ENCODE results near the gene TEC.

The TEC gene

DNA sequence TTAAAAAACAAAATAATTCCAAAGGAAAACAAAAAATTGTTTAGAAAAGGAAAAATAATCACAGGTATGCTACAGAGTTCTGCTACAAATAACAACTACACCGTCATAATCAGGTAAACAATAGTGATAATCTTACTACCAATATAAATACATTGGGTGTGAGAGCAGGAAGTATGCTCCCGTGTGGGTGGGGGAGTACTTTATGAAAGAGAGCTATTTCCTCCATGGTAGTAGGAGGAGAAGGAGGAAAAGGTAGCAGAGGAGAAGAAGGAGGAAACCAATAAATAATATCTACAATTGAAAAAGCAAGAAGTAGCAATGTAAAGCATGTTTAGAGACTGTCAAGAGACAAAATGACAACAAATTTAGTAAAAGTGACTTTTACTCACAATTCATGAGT lies 35.1 kb downstream of the TEC start:
- TF ChIP-seq, protein P1, sequence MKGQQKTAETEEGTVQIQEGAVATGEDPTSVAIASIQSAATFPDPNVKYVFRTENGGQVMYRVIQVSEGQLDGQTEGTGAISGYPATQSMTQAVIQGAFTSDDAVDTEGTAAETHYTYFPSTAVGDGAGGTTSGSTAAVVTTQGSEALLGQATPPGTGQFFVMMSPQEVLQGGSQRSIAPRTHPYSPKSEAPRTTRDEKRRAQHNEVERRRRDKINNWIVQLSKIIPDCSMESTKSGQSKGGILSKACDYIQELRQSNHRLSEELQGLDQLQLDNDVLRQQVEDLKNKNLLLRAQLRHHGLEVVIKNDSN (IDR thresholded peaks at IDR 0.05), result no peak
- no peak for TF ChIP-seq CREB1 (IDR thresholded peaks at IDR 0.05; ENCODE audit: low read depth)

DNA sequence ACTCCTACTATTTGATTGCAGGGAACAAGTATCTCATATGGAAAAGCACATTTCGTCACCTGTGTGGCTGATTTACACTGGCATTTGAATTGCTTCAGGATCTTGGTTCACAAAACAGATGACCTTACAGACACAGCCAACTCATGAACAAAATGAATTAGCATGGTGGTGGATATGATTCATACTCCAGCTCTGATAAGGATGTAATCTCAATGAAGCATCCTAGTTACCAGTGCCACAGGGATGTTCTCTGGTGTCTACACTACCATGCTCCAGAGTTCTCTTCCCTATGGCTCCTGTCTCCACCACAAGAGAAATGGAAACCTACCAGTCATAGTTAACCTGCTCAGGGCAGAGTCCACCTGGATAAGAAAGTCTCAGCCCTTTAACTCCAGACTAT lies 40.7 kb downstream of the TEC start:
- TF ChIP-seq EP300 (IDR thresholded peaks at IDR 0.05; ENCODE audit: borderline replicate concordance) (no peak), TEAD4 (IDR thresholded peaks at IDR 0.05) (no peak), FOXM1 (IDR thresholded peaks at IDR 0.05; ENCODE audit: borderline replicate concordance, low read depth) (no peak), EGR1 (IDR thresholded peaks at IDR 0.05) (no peak), YY1 (IDR thresholded peaks at IDR 0.05; ENCODE audit: low read depth) (no peak), CEBPB (IDR thresholded peaks at IDR 0.05) (no peak), CREB1 (IDR thresholded peaks at IDR 0.05; ENCODE audit: low read depth) (no peak)
- TF ChIP-seq, protein P1 (IDR thresholded peaks at IDR 0.05), result no peak

DNA sequence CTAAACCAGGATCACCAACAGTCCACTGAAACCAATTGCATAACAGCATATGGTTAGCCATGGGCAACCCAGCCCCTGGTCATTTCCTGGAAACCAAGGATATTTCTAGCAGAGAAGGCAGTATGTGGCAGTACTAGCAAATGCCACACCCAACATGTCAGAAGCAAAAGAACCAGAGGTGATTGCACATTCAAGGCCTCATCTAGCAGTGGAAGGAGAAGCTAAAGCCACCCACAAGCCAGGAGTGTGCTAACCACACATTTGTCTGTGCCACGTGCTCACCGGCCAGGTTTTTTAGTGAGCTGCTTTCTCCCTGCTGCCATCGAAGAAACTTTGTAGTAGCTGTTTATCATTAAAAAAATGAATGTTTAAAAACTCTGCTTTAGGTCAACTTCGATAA lies 42.0 kb downstream of the TEC start:
- TF ChIP-seq, protein P1 (IDR thresholded peaks at IDR 0.05), result no peak
- no peak for TF ChIP-seq FOXM1 (IDR thresholded peaks at IDR 0.05; ENCODE audit: borderline replicate concordance, low read depth)
- TF ChIP-seq TAF1 (IDR thresholded peaks at IDR 0.05; ENCODE audit: low read depth), result no peak
- no peak for TF ChIP-seq ZBTB7A (IDR thresholded peaks at IDR 0.05; ENCODE audit: low read depth)
- no peak for TF ChIP-seq RAD21 (IDR thresholded peaks at IDR 0.05; ENCODE audit: low read depth)
- TF ChIP-seq NFIC (IDR thresholded peaks at IDR 0.05), result no peak
- TF ChIP-seq TEAD4 (IDR thresholded peaks at IDR 0.05), result no peak
- TF ChIP-seq YY1 (IDR thresholded peaks at IDR 0.05; ENCODE audit: low read depth), result no peak
- TF ChIP-seq EP300 (IDR thresholded peaks at IDR 0.05; ENCODE audit: borderline replicate concordance), result no peak
- no peak for TF ChIP-seq CREB1 (IDR thresholded peaks at IDR 0.05; ENCODE audit: low read depth)
- TF ChIP-seq, protein P2, sequence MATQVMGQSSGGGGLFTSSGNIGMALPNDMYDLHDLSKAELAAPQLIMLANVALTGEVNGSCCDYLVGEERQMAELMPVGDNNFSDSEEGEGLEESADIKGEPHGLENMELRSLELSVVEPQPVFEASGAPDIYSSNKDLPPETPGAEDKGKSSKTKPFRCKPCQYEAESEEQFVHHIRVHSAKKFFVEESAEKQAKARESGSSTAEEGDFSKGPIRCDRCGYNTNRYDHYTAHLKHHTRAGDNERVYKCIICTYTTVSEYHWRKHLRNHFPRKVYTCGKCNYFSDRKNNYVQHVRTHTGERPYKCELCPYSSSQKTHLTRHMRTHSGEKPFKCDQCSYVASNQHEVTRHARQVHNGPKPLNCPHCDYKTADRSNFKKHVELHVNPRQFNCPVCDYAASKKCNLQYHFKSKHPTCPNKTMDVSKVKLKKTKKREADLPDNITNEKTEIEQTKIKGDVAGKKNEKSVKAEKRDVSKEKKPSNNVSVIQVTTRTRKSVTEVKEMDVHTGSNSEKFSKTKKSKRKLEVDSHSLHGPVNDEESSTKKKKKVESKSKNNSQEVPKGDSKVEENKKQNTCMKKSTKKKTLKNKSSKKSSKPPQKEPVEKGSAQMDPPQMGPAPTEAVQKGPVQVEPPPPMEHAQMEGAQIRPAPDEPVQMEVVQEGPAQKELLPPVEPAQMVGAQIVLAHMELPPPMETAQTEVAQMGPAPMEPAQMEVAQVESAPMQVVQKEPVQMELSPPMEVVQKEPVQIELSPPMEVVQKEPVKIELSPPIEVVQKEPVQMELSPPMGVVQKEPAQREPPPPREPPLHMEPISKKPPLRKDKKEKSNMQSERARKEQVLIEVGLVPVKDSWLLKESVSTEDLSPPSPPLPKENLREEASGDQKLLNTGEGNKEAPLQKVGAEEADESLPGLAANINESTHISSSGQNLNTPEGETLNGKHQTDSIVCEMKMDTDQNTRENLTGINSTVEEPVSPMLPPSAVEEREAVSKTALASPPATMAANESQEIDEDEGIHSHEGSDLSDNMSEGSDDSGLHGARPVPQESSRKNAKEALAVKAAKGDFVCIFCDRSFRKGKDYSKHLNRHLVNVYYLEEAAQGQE (IDR thresholded peaks at IDR 0.05; ENCODE audit: low read depth), result no peak
- TF ChIP-seq TCF12 (IDR thresholded peaks at IDR 0.05; ENCODE audit: low read depth), result no peak
- no peak for TF ChIP-seq EGR1 (IDR thresholded peaks at IDR 0.05)
- TF ChIP-seq CEBPB (IDR thresholded peaks at IDR 0.05), result no peak

DNA sequence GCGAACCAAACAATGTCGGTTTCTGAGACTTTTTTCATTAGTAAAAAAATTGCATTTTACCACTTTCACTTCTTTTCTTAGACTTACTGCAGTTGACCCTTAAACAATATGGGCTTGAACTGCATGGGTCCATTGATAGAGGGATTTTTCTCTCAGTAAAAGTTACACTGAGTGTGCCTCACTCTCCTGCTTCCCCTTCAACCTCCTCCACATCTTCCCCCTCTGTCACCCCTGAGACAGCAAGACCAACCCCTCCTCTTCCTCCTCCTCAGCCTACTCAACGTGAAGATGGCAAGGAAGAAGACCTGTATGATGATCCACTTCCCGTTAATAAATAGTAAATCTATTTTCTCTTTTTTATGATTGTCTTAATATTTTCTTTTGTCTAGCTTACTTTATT lies 43.4 kb downstream of the TEC start:
- TF ChIP-seq EGR1 (IDR thresholded peaks at IDR 0.05) (no peak), EP300 (IDR thresholded peaks at IDR 0.05; ENCODE audit: borderline replicate concordance) (no peak), TEAD4 (IDR thresholded peaks at IDR 0.05) (no peak), ZBTB7A (IDR thresholded peaks at IDR 0.05; ENCODE audit: low read depth) (no peak), YY1 (IDR thresholded peaks at IDR 0.05; ENCODE audit: low read depth) (no peak), CREB1 (IDR thresholded peaks at IDR 0.05; ENCODE audit: low read depth) (no peak), TAF1 (IDR thresholded peaks at IDR 0.05; ENCODE audit: low read depth) (no peak), FOXM1 (IDR thresholded peaks at IDR 0.05; ENCODE audit: borderline replicate concordance, low read depth) (no peak), TCF12 (IDR thresholded peaks at IDR 0.05; ENCODE audit: low read depth) (no peak), NFIC (IDR thresholded peaks at IDR 0.05) (no peak), RAD21 (IDR thresholded peaks at IDR 0.05; ENCODE audit: low read depth) (no peak), CEBPB (IDR thresholded peaks at IDR 0.05) (no peak)
- TF ChIP-seq, protein P2 (IDR thresholded peaks at IDR 0.05; ENCODE audit: low read depth), result no peak
- TF ChIP-seq, protein P1 (IDR thresholded peaks at IDR 0.05), result no peak
- TF ChIP-seq, protein P3, sequence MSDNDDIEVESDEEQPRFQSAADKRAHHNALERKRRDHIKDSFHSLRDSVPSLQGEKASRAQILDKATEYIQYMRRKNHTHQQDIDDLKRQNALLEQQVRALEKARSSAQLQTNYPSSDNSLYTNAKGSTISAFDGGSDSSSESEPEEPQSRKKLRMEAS (IDR thresholded peaks at IDR 0.05), result no peak

DNA sequence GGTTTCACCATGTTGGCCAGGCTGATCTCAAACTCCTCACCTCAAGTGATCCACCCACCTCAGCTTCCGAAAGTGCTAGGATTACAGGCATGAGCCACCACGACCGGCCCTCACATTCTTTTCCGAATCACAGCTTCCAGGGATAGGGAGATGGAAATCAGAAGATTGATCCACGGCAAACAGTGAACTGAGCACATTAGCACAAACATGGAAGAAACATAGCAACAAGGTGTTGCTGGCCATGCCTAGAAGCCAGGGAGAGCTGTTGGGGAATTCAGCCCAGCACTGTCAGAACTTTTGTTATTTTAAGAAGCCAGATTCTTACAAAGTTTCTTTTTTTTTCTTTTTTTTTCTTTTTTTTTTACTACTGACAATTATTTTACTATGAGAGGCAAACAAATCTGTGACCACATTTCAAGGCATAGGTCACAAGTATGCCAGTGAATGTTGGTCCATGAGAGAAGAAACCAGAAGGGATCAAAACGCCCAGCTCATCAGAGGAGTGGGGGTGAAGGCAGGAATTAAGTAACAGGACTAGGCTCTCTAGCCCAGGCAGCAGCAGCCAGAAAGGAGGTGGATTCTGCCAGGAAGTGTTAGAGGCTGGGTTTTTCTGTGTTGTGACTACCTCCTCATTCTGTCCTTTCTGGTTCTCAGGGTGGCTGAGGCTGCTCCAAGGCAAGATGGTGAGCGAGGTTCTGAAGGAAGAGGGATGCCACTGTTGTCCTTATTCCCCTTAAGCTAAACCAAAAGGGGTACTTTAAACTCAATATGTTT lies 44.1 kb downstream of the TEC start:
- TF ChIP-seq RAD21 (IDR thresholded peaks at IDR 0.05; ENCODE audit: low read depth) (no peak), EGR1 (IDR thresholded peaks at IDR 0.05) (no peak), TEAD4 (IDR thresholded peaks at IDR 0.05) (no peak), YY1 (IDR thresholded peaks at IDR 0.05; ENCODE audit: low read depth) (no peak), TCF12 (IDR thresholded peaks at IDR 0.05; ENCODE audit: low read depth) (no peak), FOXM1 (IDR thresholded peaks at IDR 0.05; ENCODE audit: borderline replicate concordance, low read depth) (no peak), ZBTB7A (IDR thresholded peaks at IDR 0.05; ENCODE audit: low read depth) (no peak), CREB1 (IDR thresholded peaks at IDR 0.05; ENCODE audit: low read depth) (no peak), EP300 (IDR thresholded peaks at IDR 0.05; ENCODE audit: borderline replicate concordance) (no peak), TAF1 (IDR thresholded peaks at IDR 0.05; ENCODE audit: low read depth) (no peak), NFIC (IDR thresholded peaks at IDR 0.05) (no peak), CEBPB (IDR thresholded peaks at IDR 0.05) (no peak)
- TF ChIP-seq, protein P3 (IDR thresholded peaks at IDR 0.05), result no peak
- TF ChIP-seq, protein P2 (IDR thresholded peaks at IDR 0.05; ENCODE audit: low read depth), result no peak
- TF ChIP-seq, protein P1 (IDR thresholded peaks at IDR 0.05), result no peak
